H9 (cell line): ENCODE measurements around the gene DOCK2. TPM values are rescaled to one million over a fixed set of nuclear protein-coding genes. Genes with fewer than 3 reads are reported as not detected.
A peak's percentile ranks its signal among the peaks of the same experiment; 100 is the strongest.

Experiments used
- DNase-seq: peaks from one replicate; pipeline ENCODE4 v3.0.0-alpha.2; 2017
- H2AFZ ChIP-seq: one replicate; pipeline ENCODE4 v1.6.1; 2013; ENCODE audit warnings: mild to moderate bottlenecking, low read length, control low read depth, moderate library complexity
- H2AK5ac ChIP-seq: 2 replicates; pipeline ENCODE4 v1.6.1; 2013; ENCODE audit warnings: low read length, control low read depth, mixed read lengths; ENCODE audit not compliant: insufficient read length
- H2BK120ac ChIP-seq: one replicate; pipeline ENCODE4 v1.6.1; 2013; ENCODE audit warnings: low read depth, mild to moderate bottlenecking, low read length, control low read depth, inconsistent platforms; ENCODE audit not compliant: poor library complexity, severe bottlenecking
- H2BK12ac ChIP-seq: 2 replicates; pipeline ENCODE4 v1.6.1; 2013; ENCODE audit warnings: low read length, control low read depth, mixed read lengths, low read depth; ENCODE audit not compliant: insufficient read length
- H2BK15ac ChIP-seq: 2 replicates; pipeline ENCODE4 v1.6.1; 2013; ENCODE audit warnings: low read depth, low read length, control low read depth
- H2BK20ac ChIP-seq: one replicate; pipeline ENCODE4 v1.6.1; 2013; ENCODE audit warnings: low read depth, mild to moderate bottlenecking, low read length, control low read depth, inconsistent platforms; ENCODE audit not compliant: poor library complexity, severe bottlenecking
- H2BK5ac ChIP-seq: 2 replicates; pipeline ENCODE4 v1.6.1; 2013; ENCODE audit warnings: low read length, control low read depth, mixed read lengths; ENCODE audit not compliant: insufficient read length
- H3K14ac ChIP-seq: 2 replicates; pipeline ENCODE4 v1.6.1; 2013; ENCODE audit warnings: low read length, control low read depth; ENCODE audit not compliant: insufficient read depth
- H3K18ac ChIP-seq: 2 replicates; pipeline ENCODE4 v1.6.1; 2013; ENCODE audit warnings: low read depth, mild to moderate bottlenecking, mixed read lengths, low read length, control low read depth; ENCODE audit not compliant: insufficient read length
- H3K23ac ChIP-seq: 2 replicates; pipeline ENCODE4 v1.6.1; 2013; ENCODE audit warnings: low read length, control low read depth, mixed read lengths, low read depth; ENCODE audit not compliant: insufficient read length
- H3K23me2 ChIP-seq: 2 replicates; pipeline ENCODE4 v1.6.1; 2013; ENCODE audit warnings: low read depth, mild to moderate bottlenecking, mixed read lengths, low read length, control low read depth; ENCODE audit not compliant: insufficient read length, poor library complexity, severe bottlenecking
- H3K27ac ChIP-seq: 2 replicates; pipeline ENCODE4 v1.5.1; 2013; ENCODE audit warnings: low read length, control low read depth, mixed read lengths, low read depth; ENCODE audit not compliant: insufficient read length
- H3K27me3 ChIP-seq: 2 replicates; pipeline ENCODE4 v1.6.1; 2013; ENCODE audit warnings: low read length, control low read depth, inconsistent platforms; ENCODE audit not compliant: insufficient read depth
- H3K4ac ChIP-seq: 2 replicates; pipeline ENCODE4 v1.6.1; 2013; ENCODE audit warnings: low read depth, mild to moderate bottlenecking, control low read depth, inconsistent platforms, low read length, moderate library complexity
- H3K4me1 ChIP-seq: 2 replicates; pipeline ENCODE4 v1.6.1; 2013; ENCODE audit warnings: low read length, control low read depth, inconsistent platforms; ENCODE audit not compliant: insufficient read depth
- H3K4me2 ChIP-seq: 2 replicates; pipeline ENCODE4 v1.6.1; 2013; ENCODE audit warnings: low read length, control low read depth, mixed read lengths; ENCODE audit not compliant: insufficient read length, insufficient read depth
- H3K56ac ChIP-seq: 2 replicates; pipeline ENCODE4 v1.6.1; 2013; ENCODE audit warnings: low read depth, mild to moderate bottlenecking, mixed read lengths, low read length, control low read depth; ENCODE audit not compliant: insufficient read length
- H3K79me1 ChIP-seq: 2 replicates; pipeline ENCODE4 v1.6.1; 2013; ENCODE audit warnings: low read depth, mild to moderate bottlenecking, moderate library complexity, low read length, control low read depth, inconsistent platforms; ENCODE audit not compliant: insufficient read depth, poor library complexity, severe bottlenecking
- H3K79me2 ChIP-seq: 2 replicates; pipeline ENCODE4 v1.6.1; 2013; ENCODE audit warnings: low read length, control low read depth, inconsistent platforms; ENCODE audit not compliant: insufficient read depth
- H3K9ac ChIP-seq: 2 replicates; pipeline ENCODE4 v1.6.1; 2013; ENCODE audit warnings: low read length, control low read depth, mixed read lengths; ENCODE audit not compliant: insufficient read length; ENCODE audit errors: extremely low read depth
- H3K9me3 ChIP-seq: one replicate; pipeline ENCODE4 v1.6.1; 2013; ENCODE audit warnings: low read depth, low read length, inconsistent platforms; ENCODE audit not compliant: control insufficient read depth
- H3T11ph ChIP-seq: one replicate; pipeline ENCODE4 v1.6.1; 2013; ENCODE audit warnings: mild to moderate bottlenecking, low read length, control low read depth, inconsistent platforms
- H4K20me1 ChIP-seq: one replicate; pipeline ENCODE4 v1.6.1; 2013; ENCODE audit not compliant: control insufficient read depth, insufficient read length, insufficient read depth
- H4K5ac ChIP-seq: 2 replicates; pipeline ENCODE4 v1.6.1; 2013; ENCODE audit warnings: low read depth, mild to moderate bottlenecking, mixed read lengths, low read length, control low read depth; ENCODE audit not compliant: insufficient read length
- H4K8ac ChIP-seq: replicated peaks from 2 replicates; pipeline ENCODE4 v1.6.1; 2013; ENCODE audit warnings: low read length, control low read depth, mixed read lengths, low read depth; ENCODE audit not compliant: insufficient read length
- H4K91ac ChIP-seq: 2 replicates; pipeline ENCODE4 v1.6.1; 2013; ENCODE audit warnings: low read depth, mild to moderate bottlenecking, moderate library complexity, mixed read lengths, low read length, control low read depth; ENCODE audit not compliant: insufficient read length
- H3K27ac Mint-ChIP-seq, 3 experiments: 2 replicates in 2 of 3; 3 replicates in 1 of 3; pipeline ENCODE4 v1.8.0; 2020 to 2021; ENCODE audit warnings: mixed read lengths in 3 of 3, mild to moderate bottlenecking in 1 of 3, moderate library complexity in 1 of 3
- H3K27me3 Mint-ChIP-seq: 2 replicates; pipeline ENCODE4 v1.8.0; 2021; ENCODE audit warnings: low read depth, mild to moderate bottlenecking, moderate library complexity, mixed read lengths
- H3K36me3 Mint-ChIP-seq, 3 experiments: 2 replicates in 2 of 3; 3 replicates in 1 of 3; pipeline ENCODE4 v1.8.0; 2020 to 2021; ENCODE audit warnings: low read depth in 3 of 3, mixed read lengths in 3 of 3; ENCODE audit not compliant: insufficient read depth in 1 of 3
- H3K4me1 Mint-ChIP-seq, 2 experiments: 2 replicates each; pipeline ENCODE4 v1.8.0; 2020; ENCODE audit warnings: mixed read lengths in 2 of 2
- H3K4me3 Mint-ChIP-seq, 2 experiments: 2 replicates in 1 of 2; 3 replicates in 1 of 2; pipeline ENCODE4 v1.8.0; 2020 to 2021; ENCODE audit warnings: mild to moderate bottlenecking in 2 of 2, mixed read lengths in 2 of 2, moderate library complexity in 1 of 2
- H3K9me3 Mint-ChIP-seq, 2 experiments: 2 replicates in 1 of 2; 3 replicates in 1 of 2; pipeline ENCODE4 v1.8.0; 2020; ENCODE audit warnings: mild to moderate bottlenecking in 2 of 2, mixed read lengths in 2 of 2, moderate library complexity in 1 of 2
- WGBS: extraction: QIAGEN DNeasy Blood & Tissue Kit; methylation state at CpG from one replicate; pipeline ENCODE4 v1.1.7; 2013; ENCODE audit warnings: missing lambda C conversion rate, low lambda C conversion rate, mixed read lengths; ENCODE audit not compliant: insufficient read length; ENCODE audit errors: extremely low coverage; 5-methylcytosine and 5-hydroxymethylcytosine counted together
- total RNA-seq: library from RNA; stranded (reverse); gene quantifications from 2 replicates; pipeline ENCODE4 v1.2.1, GENCODE V29; 2021
- TF ChIP-seq, protein P1 (sequence below): fragments of 200-600 bp; sonication (generic); conservative IDR thresholded peaks from 3 replicates; pipeline ENCODE4 v1.8.0; 2021; ENCODE audit warnings: antibody characterized with exemption, mild to moderate bottlenecking

DOCK2 gene
- total RNA-seq, 1 experiment from 2014 or later, result 7.8 TPM

DNA sequence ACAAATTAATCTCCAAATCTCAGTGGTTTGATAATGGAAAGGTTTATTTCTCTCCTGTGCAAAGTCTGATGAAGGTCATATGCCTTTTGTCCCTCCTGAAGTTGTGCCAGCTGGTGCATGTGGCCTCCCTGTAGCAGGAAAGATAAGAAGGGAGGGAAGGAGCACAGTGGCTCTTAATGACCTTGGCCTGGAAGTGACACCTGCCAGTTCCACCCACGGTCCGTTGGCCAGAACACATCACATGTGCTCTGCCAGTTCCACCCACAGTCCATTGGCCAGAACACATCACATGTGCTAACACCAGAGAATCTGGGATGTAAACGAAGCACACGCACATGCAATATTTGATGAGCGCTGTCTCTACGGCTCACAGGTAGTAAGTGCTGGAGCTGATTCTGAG lies 130.9 kb downstream of the DOCK2 start:
- H3K4me3 Mint-ChIP-seq, result no peak overlapping the region
- DNase-seq, result no peak
- no peaks in the 10 kb centered on the region for H3K36me3 Mint-ChIP-seq
- H2AK5ac ChIP-seq, result no peak overlapping the region
- no peak overlapping the region for H4K91ac ChIP-seq
- H3K27ac Mint-ChIP-seq, result no peak overlapping the region
- no peak overlapping the region for H3K18ac ChIP-seq
- H3K14ac ChIP-seq, result peak overlapping the region; percentile 5; the same call in 1 of the 2 replicates
- no peaks in the 10 kb centered on the region for H3K9me3 Mint-ChIP-seq
- no peaks in the 10 kb centered on the region for H3K23me2 ChIP-seq
- no peak overlapping the region for H4K5ac ChIP-seq
- H3K4me2 ChIP-seq, result no peak overlapping the region
- H2BK12ac ChIP-seq, result no peak overlapping the region
- H3K4me1 Mint-ChIP-seq, result peaks cover 21 to 23% of the 10 kb centered on the region in 2 experiments
- H2BK15ac ChIP-seq, result no peak overlapping the region
- H3K23ac ChIP-seq, result no peak overlapping the region
- no peak overlapping the region for H3K4ac ChIP-seq
- H4K8ac ChIP-seq, result no peak overlapping the region
- no peak overlapping the region for H2BK120ac ChIP-seq
- no peak overlapping the region for H3T11ph ChIP-seq
- WGBS, result no CpG with 5 or more reads among the region's 6 CpGs
- H2BK5ac ChIP-seq, result no peak overlapping the region
- no peaks in the 10 kb centered on the region for H3K27me3 ChIP-seq
- TF ChIP-seq, protein P1, sequence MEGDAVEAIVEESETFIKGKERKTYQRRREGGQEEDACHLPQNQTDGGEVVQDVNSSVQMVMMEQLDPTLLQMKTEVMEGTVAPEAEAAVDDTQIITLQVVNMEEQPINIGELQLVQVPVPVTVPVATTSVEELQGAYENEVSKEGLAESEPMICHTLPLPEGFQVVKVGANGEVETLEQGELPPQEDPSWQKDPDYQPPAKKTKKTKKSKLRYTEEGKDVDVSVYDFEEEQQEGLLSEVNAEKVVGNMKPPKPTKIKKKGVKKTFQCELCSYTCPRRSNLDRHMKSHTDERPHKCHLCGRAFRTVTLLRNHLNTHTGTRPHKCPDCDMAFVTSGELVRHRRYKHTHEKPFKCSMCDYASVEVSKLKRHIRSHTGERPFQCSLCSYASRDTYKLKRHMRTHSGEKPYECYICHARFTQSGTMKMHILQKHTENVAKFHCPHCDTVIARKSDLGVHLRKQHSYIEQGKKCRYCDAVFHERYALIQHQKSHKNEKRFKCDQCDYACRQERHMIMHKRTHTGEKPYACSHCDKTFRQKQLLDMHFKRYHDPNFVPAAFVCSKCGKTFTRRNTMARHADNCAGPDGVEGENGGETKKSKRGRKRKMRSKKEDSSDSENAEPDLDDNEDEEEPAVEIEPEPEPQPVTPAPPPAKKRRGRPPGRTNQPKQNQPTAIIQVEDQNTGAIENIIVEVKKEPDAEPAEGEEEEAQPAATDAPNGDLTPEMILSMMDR, result no peak
- no peak overlapping the region for H2AFZ ChIP-seq
- no peaks in the 10 kb centered on the region for H3K27me3 Mint-ChIP-seq
- no peaks in the 10 kb centered on the region for H3K79me2 ChIP-seq
- H2BK20ac ChIP-seq, result no peak overlapping the region
- H3K4me1 ChIP-seq, result peaks cover 8% of the 10 kb centered on the region; the same call in 1 of the 2 replicates
- no peak overlapping the region for H3K9ac ChIP-seq
- no peaks in the 10 kb centered on the region for H3K9me3 ChIP-seq
- H3K56ac ChIP-seq, result no peak overlapping the region
- H4K20me1 ChIP-seq, result no peaks in the 10 kb centered on the region
- no peak overlapping the region for H3K27ac ChIP-seq
- H3K79me1 ChIP-seq, result no peaks in the 10 kb centered on the region
